GM23338 (cell line): Measurements from ENCODE around the gene PPP6R3. TPM values are rescaled to one million over a fixed set of nuclear protein-coding genes. Genes with fewer than 3 reads are reported as not detected.

Experiments used
- ATAC-seq: fragments of 200-7000 bp; cut with Tn5 transposase; 3 replicates; pipeline ENCODE4 v1.9.1; 2020
- DNase-seq: peaks from one replicate; pipeline ENCODE4 v3.0.0-alpha.2; 2015; ENCODE audit warnings: low spot score
- H2AFZ ChIP-seq: fragments of 200-600 bp; sonication (generic); 2 replicates; pipeline ENCODE4 v1.8.0; 2016; ENCODE audit warnings: antibody characterized with exemption, mild to moderate bottlenecking, moderate library complexity
- H3F3A ChIP-seq: fragments of 200-600 bp; sonication (generic); replicated peaks from 2 replicates; pipeline ENCODE4 v1.8.0; 2017; ENCODE audit warnings: antibody characterized with exemption, mixed run types, low read depth
- H3K27ac ChIP-seq: fragments of 200-600 bp; sonication (generic); 2 replicates; pipeline ENCODE4 v1.6.1; 2016; ENCODE audit warnings: low read depth
- H3K27me3 ChIP-seq: fragments of 200-600 bp; sonication (generic); 2 replicates; pipeline ENCODE4 v1.8.0; 2016; ENCODE audit warnings: mild to moderate bottlenecking, mixed run types, moderate library complexity; ENCODE audit not compliant: insufficient read depth
- H3K36me3 ChIP-seq: fragments of 200-600 bp; sonication (generic); 2 replicates; pipeline ENCODE4 v1.8.0; 2016; ENCODE audit warnings: mild to moderate bottlenecking; ENCODE audit not compliant: insufficient read depth
- H3K4me1 ChIP-seq: fragments of 200-600 bp; sonication (generic); 2 replicates; pipeline ENCODE4 v1.8.0; 2016; ENCODE audit warnings: mild to moderate bottlenecking, moderate library complexity; ENCODE audit not compliant: insufficient read depth
- H3K4me2 ChIP-seq: fragments of 200-600 bp; sonication (generic); 2 replicates; pipeline ENCODE4 v1.7.1; 2017; ENCODE audit warnings: mixed run types
- H3K4me3 ChIP-seq: fragments of 200-600 bp; sonication (generic); 2 replicates; pipeline ENCODE4 v1.6.1; 2016; ENCODE audit warnings: mixed run types
- H3K79me2 ChIP-seq: fragments of 200-600 bp; sonication (generic); replicated peaks from 2 replicates; pipeline ENCODE4 v1.8.0; 2017; ENCODE audit warnings: mild to moderate bottlenecking; ENCODE audit not compliant: insufficient read depth
- H3K9me2 ChIP-seq: fragments of 200-600 bp; sonication (generic); 2 replicates; pipeline ENCODE4 v1.8.0; 2017; ENCODE audit not compliant: insufficient read depth
- H4K20me1 ChIP-seq: fragments of 200-600 bp; sonication (generic); replicated peaks from 2 replicates; pipeline ENCODE4 v1.8.0; 2017; ENCODE audit warnings: mild to moderate bottlenecking; ENCODE audit not compliant: insufficient read depth
- H3K27ac Mint-ChIP-seq: 2 replicates; pipeline ENCODE4 v1.8.0; 2020; ENCODE audit warnings: inconsistent platforms, mild to moderate bottlenecking, moderate library complexity, mixed read lengths
- H3K27me3 Mint-ChIP-seq: 3 replicates; pipeline ENCODE4 v1.8.0; 2022; ENCODE audit warnings: low read depth, mild to moderate bottlenecking, moderate library complexity, mixed read lengths, inconsistent platforms; ENCODE audit not compliant: insufficient read depth, poor library complexity
- H3K36me3 Mint-ChIP-seq: 3 replicates; pipeline ENCODE4 v1.8.0; 2021; ENCODE audit warnings: low read depth, mild to moderate bottlenecking, inconsistent platforms, moderate library complexity, mixed read lengths
- H3K4me1 Mint-ChIP-seq: 3 replicates; pipeline ENCODE4 v1.8.0; 2020; ENCODE audit warnings: mild to moderate bottlenecking, inconsistent platforms, mixed read lengths
- H3K4me3 Mint-ChIP-seq: 3 replicates; pipeline ENCODE4 v1.8.0; 2021; ENCODE audit warnings: moderate library complexity, mild to moderate bottlenecking, inconsistent platforms, mixed read lengths
- H3K9me3 Mint-ChIP-seq: 3 replicates; pipeline ENCODE4 v1.8.0; 2020; ENCODE audit warnings: moderate library complexity, mild to moderate bottlenecking, inconsistent platforms, mixed read lengths
- CREB1 ChIP-seq: fragments of 250-450 bp; sonication (Bioruptor Pico); IDR thresholded peaks from 2 replicates; pipeline ENCODE4 v1.5.0; 2020; ENCODE audit warnings: low read depth, mild to moderate bottlenecking, moderate library complexity
- ETS1 ChIP-seq: IDR thresholded peaks from 2 replicates; pipeline ENCODE4 v1.6.1; 2016; ENCODE audit warnings: antibody characterized with exemption
- EZH2 ChIP-seq: fragments of 200-600 bp; sonication (generic); IDR thresholded peaks from one replicate; pipeline ENCODE4 v1.8.0; 2017; ENCODE audit warnings: antibody characterized with exemption, mild to moderate bottlenecking, low read depth; ENCODE audit not compliant: unreplicated experiment
- JUNB ChIP-seq: IDR thresholded peaks from one replicate; pipeline ENCODE4 v1.6.1; 2016; ENCODE audit warnings: antibody characterized with exemption; ENCODE audit not compliant: unreplicated experiment
- NANOG ChIP-seq: IDR thresholded peaks from 2 replicates; pipeline ENCODE4 v1.6.1; 2016; ENCODE audit warnings: antibody characterized with exemption, borderline replicate concordance
- POLR2AphosphoS5 ChIP-seq: IDR thresholded peaks from 2 replicates; pipeline ENCODE4 v1.6.1; 2016; ENCODE audit warnings: antibody characterized with exemption, low read depth
- STAT1 ChIP-seq: IDR thresholded peaks from one replicate; pipeline ENCODE4 v1.6.1; 2016; ENCODE audit warnings: antibody characterized with exemption; ENCODE audit not compliant: unreplicated experiment
- ZNF114 ChIP-seq: fragments of 250-450 bp; sonication (Bioruptor Pico); IDR thresholded peaks from 2 replicates; pipeline ENCODE4 v1.5.0; 2020; ENCODE audit warnings: mild to moderate bottlenecking, moderate library complexity
- ZNF331 ChIP-seq: fragments of 250-450 bp; sonication (Bioruptor Pico); IDR thresholded peaks from 2 replicates; pipeline ENCODE4 v1.5.0; 2020; ENCODE audit warnings: low read depth, mild to moderate bottlenecking, moderate library complexity
- ZNF462 ChIP-seq: fragments of 250-450 bp; sonication (Bioruptor Pico); IDR thresholded peaks from 2 replicates; pipeline ENCODE4 v1.5.0; 2020; ENCODE audit warnings: mild to moderate bottlenecking, moderate library complexity
- polyA plus RNA-seq: library from polyadenylated mRNA; unstranded; fragments of >200 nt; fragmentation: Nextera tagmentation; extraction: Ambion mirVana; gene quantifications from 2 replicates; pipeline ENCODE4 v1.2.1, GENCODE V29; 2016
- total RNA-seq: library from RNA; depleted of rRNA; stranded (reverse); fragments of >200 nt; shearing (Covaris generic); gene quantifications from 2 replicates; pipeline ENCODE4 v1.2.3, GENCODE V29; 2014

The PPP6R3 gene
- total and polyA plus RNA-seq, 2 experiments from 2014 or later, result 170 to 268 TPM

- Histone ChIP-seq H3K36me3 (no peaks in the 10 kb centered on the region), H3K27ac (no peak overlapping the region), H3F3A (peaks cover 5% of the 10 kb centered on the region; the same call in 1 of the 2 replicates), H3K4me1 (no peaks in the 10 kb centered on the region), H3K27me3 (no peaks in the 10 kb centered on the region), H3K4me2 (no peak overlapping the region), H3K9me2 (no peaks in the 10 kb centered on the region), H3K79me2 (no peaks in the 10 kb centered on the region), H2AFZ (no peak overlapping the region), H3K4me3 (no peak overlapping the region), H4K20me1 (no peaks in the 10 kb centered on the region)
- Mint-ChIP-seq H3K27me3 (peaks cover 8% of the 10 kb centered on the region), H3K36me3 (peaks cover 11% of the 10 kb centered on the region; the same call in 2 of the 3 replicates), H3K4me3 (no peak overlapping the region), H3K9me3 (peaks cover 15% of the 10 kb centered on the region), H3K27ac (no peak overlapping the region), H3K4me1 (no peaks in the 10 kb centered on the region; the same call in 2 of the 3 replicates)
- TF ChIP-seq ZNF331 (CRISPR knock-in tag), result no peak
- no peak for TF ChIP-seq ZNF114 (CRISPR knock-in tag)
- TF ChIP-seq ETS1, result no peak
- no peak for TF ChIP-seq JUNB
- TF ChIP-seq POLR2AphosphoS5, result no peak
- TF ChIP-seq NANOG, result no peak
- no peak for TF ChIP-seq EZH2
- ATAC-seq (no peak), DNase-seq (no peak)
Observed at GRCh38 chr11:68660066-68660810, 199.7 kb downstream of the PPP6R3 start.

- H4K20me1 ChIP-seq, result no peaks in the 10 kb centered on the region
- H3K4me3 ChIP-seq, result no peak overlapping the region
- Mint-ChIP-seq H3K36me3 (peaks cover 5% of the 10 kb centered on the region; the same call in 2 of the 3 replicates), H3K27me3 (peaks cover 6% of the 10 kb centered on the region), H3K4me3 (no peak overlapping the region), H3K9me3 (peaks cover 9% of the 10 kb centered on the region; the same call in 1 of the 3 replicates), H3K4me1 (no peaks in the 10 kb centered on the region; the same call in 2 of the 3 replicates), H3K27ac (no peak overlapping the region)
- no peaks in the 10 kb centered on the region for H3K36me3 ChIP-seq
- H3K79me2 ChIP-seq, result no peaks in the 10 kb centered on the region
- H3K4me2 ChIP-seq, result no peak overlapping the region
- H2AFZ ChIP-seq, result no peak overlapping the region
- no peak overlapping the region for H3K27ac ChIP-seq
- no peaks in the 10 kb centered on the region for H3K27me3 ChIP-seq
- DNase-seq (no peak), ATAC-seq (no peak)
- H3K4me1 ChIP-seq, result no peaks in the 10 kb centered on the region
- H3K9me2 ChIP-seq, result no peaks in the 10 kb centered on the region
- H3F3A ChIP-seq, result peaks cover 5% of the 10 kb centered on the region; the same call in 1 of the 2 replicates
- TF ChIP-seq ZNF462 (no peak), POLR2AphosphoS5 (no peak), STAT1 (no peak), NANOG (no peak), CREB1 (no peak)
Observed at GRCh38 chr11:68661014-68661413, 200.5 kb downstream of the PPP6R3 start.
